ENCODE data around the gene CASP2. TPM values are rescaled to one million over a fixed set of nuclear protein-coding genes. Genes with fewer than 3 reads are reported as not detected.

Gene CASP2
- total and polyA plus RNA-seq, 2 of the 8 experiments (the other 6 are each of a cell fraction or from before 2014, with no cell fraction given): 23.7 to 35.3 TPM

- POLR2A ChIA-PET (ENCODE audit: partially characterized antibody): interaction anchor here (1.7 to 2.3 kb wide), 2 partner anchors 11 to 18 kb away, joined by 3 to 7 read pairs; no protein-coding TSS in a partner anchor
- no peak overlapping the region for H3K9ac ChIP-seq (replicated peaks in 1 of 4; ENCODE audit: extremely low read depth in 1 of 4, low read depth in 3 of 4, low read length in 3 of 4)
- H3K36me3 ChIP-seq (ENCODE audit: control insufficient read depth in 2 of 4, insufficient read depth in 4 of 4, low read length in 3 of 4): no peaks in the 10 kb centered on the region
These were observed 32.5 kb downstream of the CASP2 start for GRCh38 chr7:143320620-143321019.

More at GRCh38 chr7:143320620-143321019, 32.5 kb downstream of the CASP2 start:
- Histone ChIP-seq H4K8ac (ENCODE audit: extremely low read depth, insufficient read depth, low read length) (no peak overlapping the region; the same call in 1 of the 2 replicates), H3K56ac (replicated peaks; ENCODE audit: insufficient read length, low read depth, low read length) (no peak overlapping the region), H3K4me1 (replicated peaks in 1 of 4; ENCODE audit: control insufficient read depth in 3 of 4, insufficient read depth in 4 of 4, low read length in 3 of 4) (peaks cover 0 to 5% (median under 1%) of the 10 kb centered on the region in 4 experiments; a peak in 2 of 7 replicates), H3K27me3 (replicated peaks in 1 of 4; ENCODE audit: control insufficient read depth in 3 of 4, extremely low read depth in 1 of 4, insufficient read depth in 3 of 4, low read length in 3 of 4) (no peaks in the 10 kb centered on the region), H2BK12ac (ENCODE audit: low read depth, low read length) (0 out of 2 replicates have a peak overlapping the region, but pooled peaks have one; percentile 10), H2BK120ac (replicated peaks; ENCODE audit: low read depth, low read length) (no peak overlapping the region), H3K4ac (replicated peaks; ENCODE audit: insufficient read length, low read depth, low read length) (no peak overlapping the region), H3K23me2 (ENCODE audit: low read depth, low read length) (no peaks in the 10 kb centered on the region), H3K9me3 (ENCODE audit: insufficient read depth in 2 of 2, low read depth in 1 of 2, low read length in 1 of 2) (no peaks in the 10 kb centered on the region), H3K79me2 (ENCODE audit: control insufficient read depth in 1 of 2, insufficient read depth in 2 of 2, low read length in 2 of 2) (no peaks in the 10 kb centered on the region), H3K18ac (ENCODE audit: extremely low read depth, low read length) (no peak overlapping the region), H3K14ac (ENCODE audit: insufficient read length) (no peak overlapping the region), H3K79me1 (ENCODE audit: low read depth, low read length) (no peaks in the 10 kb centered on the region), H4K20me1 (replicated peaks in 1 of 2; ENCODE audit: control insufficient read depth in 1 of 2, insufficient read depth in 2 of 2, low read length in 2 of 2) (no peaks in the 10 kb centered on the region), H3K4me3 (ENCODE audit: extremely low read depth in 1 of 4, insufficient read depth in 2 of 4, low read depth in 3 of 4, low read length in 4 of 4) (no peak overlapping the region), H3K27ac (ENCODE audit: low read depth, low read length) (no peak overlapping the region), H2AK5ac (ENCODE audit: low read depth, low read length) (no peak overlapping the region), H2BK20ac (ENCODE audit: low read length) (no peak overlapping the region), H2BK5ac (ENCODE audit: low read depth, low read length) (no peak overlapping the region), H3K23ac (ENCODE audit: insufficient read length) (no peak overlapping the region), H3K4me2 (ENCODE audit: insufficient read depth in 1 of 2, low read depth in 2 of 2, low read length in 2 of 2) (no peak overlapping the region), H2BK15ac (ENCODE audit: low read length) (no peak overlapping the region), H2AFZ (ENCODE audit: low read length) (no peak overlapping the region), H4K5ac (ENCODE audit: insufficient read length, low read depth, low read length) (no peak overlapping the region), H4K91ac (replicated peaks; ENCODE audit: insufficient read length, low read length) (no peak overlapping the region)
- DNase-seq (ENCODE audit: low read depth in 1 of 2, low spot score in 2 of 2): no peak
- TF ChIP-seq CHD1 (IDR thresholded peaks at IDR 0.05; ENCODE audit: low read depth, low read length): no peak
- no peak for TF ChIP-seq SRF (IDR thresholded peaks at IDR 0.05; ENCODE audit: low read depth, low read length)
- no peak for TF ChIP-seq EGR1 (IDR thresholded peaks at IDR 0.05; ENCODE audit: borderline replicate concordance, low read depth, low read length)
- TF ChIP-seq TBP (IDR thresholded peaks at IDR 0.05; ENCODE audit: low read depth, low read length): no peak
- no peak for TF ChIP-seq SP1 (IDR thresholded peaks at IDR 0.05; ENCODE audit: low read depth, low read length)
- TF ChIP-seq RXRA (IDR thresholded peaks at IDR 0.05; ENCODE audit: insufficient read depth, low read depth, low read length): no peak
- no peak for TF ChIP-seq HDAC6 (IDR thresholded peaks at IDR 0.05; ENCODE audit: low read depth, low read length)
- 82% methylated on average over 8 of the region's 9 CpGs; no CpG with 5 or more reads in 1 of the 2 experiments for WGBS, 2 experiments (ENCODE audit: extremely low coverage in 1 of 2, insufficient coverage in 1 of 2, insufficient read length in 1 of 2, insufficient replicate concordance in 2 of 2, low coverage in 1 of 2, low lambda C conversion rate in 2 of 2, missing lambda C conversion rate in 1 of 2)
- no peak for FAIRE-seq
- CTCF ChIA-PET (ENCODE audit: partially characterized antibody): interaction anchor here (1.0 to 2.5 kb wide), 4 partner anchors 8 to 56 kb away, joined by 3 to 11 read pairs (median 3); no protein-coding TSS in a partner anchor

All from H1 (cell line).